ENCODE data around the gene HOOK1. TPM values are rescaled to one million over a fixed set of nuclear protein-coding genes. Genes with fewer than 3 reads are reported as not detected.
"Not testable (repeated sequence)": the region's sequence is repeated elsewhere in the genome, so short reads cannot be mapped to it uniquely, and the experiment has no call there.

Gene HOOK1
- total RNA-seq, 1 donor = 1.3 TPM

DNA sequence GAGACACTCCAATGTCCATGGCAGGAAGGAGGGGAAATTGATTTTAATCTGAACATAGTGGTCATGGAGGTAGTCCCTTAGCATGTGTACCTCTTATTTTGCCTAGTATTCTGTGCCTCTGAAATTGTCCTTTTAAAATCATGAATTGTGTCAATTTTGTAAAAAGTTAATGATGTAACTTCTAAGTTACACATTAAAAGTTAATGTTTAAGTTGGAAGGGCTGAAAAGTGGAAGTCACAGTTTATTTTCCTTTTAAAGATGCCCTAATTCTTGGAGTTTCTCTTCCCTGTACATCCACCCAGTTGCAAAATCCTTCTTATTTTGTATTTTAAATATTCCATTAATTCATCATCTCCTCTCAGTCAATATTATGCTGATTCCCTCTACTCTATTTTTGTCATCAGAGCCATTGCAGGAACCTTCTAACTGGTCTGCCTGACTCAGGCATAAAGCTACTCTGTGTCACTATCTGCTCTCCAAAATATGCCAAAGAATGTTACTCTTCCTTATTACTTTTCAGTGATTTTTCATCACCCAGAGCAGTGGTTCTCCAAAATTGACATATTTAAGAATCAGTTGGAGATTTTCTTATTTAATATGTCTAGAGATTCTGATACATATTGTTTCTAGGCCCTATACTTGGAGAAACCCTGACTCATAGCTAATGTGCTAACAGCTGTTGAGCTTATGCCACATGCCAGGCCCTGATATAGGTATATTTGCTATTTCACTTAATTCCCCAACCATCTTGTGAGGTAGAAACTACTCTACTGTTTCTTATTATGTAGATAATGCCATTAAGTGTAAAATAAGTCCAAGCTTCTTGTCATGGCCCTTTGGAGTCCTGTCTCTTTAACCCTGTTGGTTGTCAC, 5.1 kb downstream of the HOOK1 start:
- no peak for DNase-seq (ENCODE audit: low read depth in 2 of 3, low spot score in 2 of 3)

DNA sequence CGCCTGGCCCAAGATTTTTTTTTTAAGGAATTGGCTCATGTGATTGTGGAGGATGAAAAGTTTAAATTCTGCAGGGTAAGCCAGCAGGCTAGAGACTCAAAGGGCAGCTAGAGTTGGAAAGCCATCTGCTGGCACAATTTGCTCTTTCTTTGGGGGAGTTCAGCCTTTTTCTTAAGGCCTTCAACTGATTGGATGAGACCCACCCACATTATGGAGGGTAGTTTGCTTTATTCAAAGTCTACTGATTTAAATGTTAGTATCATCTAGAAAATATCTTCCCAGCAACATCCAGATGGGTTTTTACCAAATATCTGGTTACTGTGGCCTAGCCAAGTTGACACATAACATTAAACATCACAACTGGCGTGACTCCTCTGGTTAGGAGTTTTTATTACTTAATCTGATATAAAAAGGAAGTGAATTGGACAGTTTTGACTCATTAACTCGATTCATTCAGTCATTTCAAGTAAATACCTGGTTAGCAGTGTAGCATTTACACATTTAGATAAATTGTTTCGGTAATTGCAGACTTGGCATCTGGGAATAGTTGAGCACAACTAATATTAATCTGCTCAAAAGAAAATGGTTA, 12.4 kb downstream of the HOOK1 start:
- DNase-seq (ENCODE audit: low read depth in 2 of 3, low spot score in 2 of 3) = no peak

DNA sequence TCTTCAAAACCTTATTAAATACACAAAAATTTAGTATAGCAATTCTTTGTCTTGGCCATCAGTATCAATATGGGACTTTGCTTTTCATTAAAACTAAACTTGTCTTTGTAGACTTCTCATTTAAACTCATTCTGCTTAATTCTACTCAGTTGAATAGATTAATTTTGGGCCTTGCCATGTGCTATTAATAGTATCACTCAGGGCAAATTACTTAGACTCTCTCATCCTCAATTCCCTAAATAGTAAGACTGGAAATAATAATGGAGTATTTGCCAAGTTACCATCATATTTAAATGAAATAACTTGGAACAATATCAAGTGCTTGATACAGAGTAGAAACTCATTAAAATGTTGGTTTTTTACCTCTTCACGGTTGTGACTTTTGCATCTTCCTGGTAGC, 13.4 kb downstream of the HOOK1 start:
- no peak for DNase-seq (ENCODE audit: low read depth in 2 of 3, low spot score in 2 of 3)

DNA sequence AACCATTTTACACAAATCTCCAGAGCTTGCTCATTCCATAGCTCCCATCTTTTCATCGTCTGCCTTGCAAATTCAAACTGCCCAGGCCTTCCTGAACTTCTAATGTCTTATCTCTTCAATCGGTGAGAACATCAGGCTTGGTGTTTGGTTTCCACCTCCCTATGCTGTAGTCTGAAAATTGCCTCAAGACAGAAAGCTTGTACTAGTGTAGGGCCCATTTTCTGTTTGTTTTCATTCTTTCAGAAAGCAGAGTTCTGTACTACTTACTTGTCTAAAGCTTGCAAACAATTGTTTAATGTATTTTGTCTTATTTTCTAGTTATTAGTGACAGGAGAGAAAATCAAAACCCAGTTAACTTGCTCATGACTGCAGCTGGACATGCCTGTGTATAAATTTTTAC, 16.8 kb downstream of the HOOK1 start:
- DNase-seq (ENCODE audit: low read depth in 2 of 3, low spot score in 2 of 3) = no peak

DNA sequence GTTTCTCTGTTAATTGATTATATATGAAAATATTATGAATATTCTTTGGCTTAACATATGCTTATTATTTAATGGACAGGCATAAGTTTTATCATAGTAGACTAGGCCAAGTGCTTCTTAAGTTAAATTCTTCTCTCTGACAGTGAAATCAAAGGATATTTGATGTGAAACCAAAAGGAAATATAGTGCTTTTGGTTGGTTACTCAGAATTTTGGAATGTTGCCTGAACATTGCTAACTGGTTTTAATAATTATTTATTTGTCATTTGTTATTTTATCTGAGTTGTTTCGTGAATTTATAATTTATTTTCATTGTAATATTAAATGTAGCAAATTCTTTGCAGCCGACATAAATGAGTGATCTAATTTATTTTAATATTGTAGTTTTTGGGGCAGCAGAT, 18.3 kb downstream of the HOOK1 start:
- no peak for DNase-seq (ENCODE audit: low read depth in 2 of 3, low spot score in 2 of 3)

DNA sequence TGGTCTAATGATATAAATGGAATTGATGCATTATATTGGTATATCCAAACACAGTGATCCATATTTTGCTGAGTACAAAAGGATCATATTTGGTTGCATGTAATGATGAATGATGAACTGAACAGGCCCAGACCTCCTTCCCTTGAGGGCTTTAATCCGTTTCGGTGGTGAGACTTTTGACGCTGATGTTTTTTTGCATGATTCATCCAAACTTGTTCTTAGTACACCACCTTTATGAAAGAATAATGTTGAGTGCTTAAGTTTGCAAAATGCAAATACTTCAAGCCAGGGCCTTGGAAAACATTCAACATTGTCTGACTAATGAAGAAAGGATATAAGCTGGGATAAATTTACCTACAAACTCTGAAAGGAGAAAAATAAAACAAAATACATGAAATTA, 19.2 kb downstream of the HOOK1 start:
- no peak for DNase-seq (ENCODE audit: low read depth in 2 of 3, low spot score in 2 of 3)

DNA sequence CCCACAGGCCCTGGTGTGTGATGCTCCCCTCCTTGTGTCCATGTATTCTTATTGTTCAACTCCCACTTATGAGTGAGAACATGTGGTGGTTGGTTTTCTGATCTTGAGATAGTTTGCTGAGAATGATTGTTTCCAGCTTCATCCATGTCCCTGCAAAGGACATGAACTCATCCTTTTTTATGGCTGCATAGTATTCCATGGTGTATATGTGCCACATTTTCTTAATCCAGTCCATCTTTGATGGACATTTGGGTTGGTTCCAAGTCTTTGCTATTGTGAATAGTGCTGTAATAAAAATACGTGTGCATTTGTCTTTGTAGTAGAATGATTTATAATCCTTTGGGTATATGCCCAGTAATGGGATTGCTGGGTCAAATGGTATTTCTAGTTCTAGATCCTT, 23.1 kb downstream of the HOOK1 start:
- DNase-seq (ENCODE audit: low read depth in 2 of 3, low spot score in 2 of 3) = not testable (repeated sequence)

DNA sequence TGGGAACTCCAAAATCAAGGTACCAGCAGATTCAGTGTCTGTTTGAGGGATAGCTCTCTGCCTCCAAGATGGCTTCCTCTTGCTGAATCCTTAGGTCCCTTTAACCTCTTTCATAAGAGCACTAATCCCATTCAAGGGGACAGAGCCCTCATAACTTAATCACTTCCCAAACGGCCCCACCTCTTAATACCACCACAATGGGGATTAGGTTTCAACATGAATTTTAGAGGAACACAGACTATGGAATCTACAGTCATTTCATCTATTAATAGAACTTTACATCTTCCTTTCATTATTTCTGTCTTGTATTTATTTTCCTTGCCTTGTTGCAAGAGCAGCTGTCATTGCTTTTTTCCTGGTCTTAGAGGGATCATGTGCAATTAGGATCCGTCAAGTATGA, 30.3 kb downstream of the HOOK1 start:
- no peak for DNase-seq (ENCODE audit: low read depth in 2 of 3, low spot score in 2 of 3)

DNA sequence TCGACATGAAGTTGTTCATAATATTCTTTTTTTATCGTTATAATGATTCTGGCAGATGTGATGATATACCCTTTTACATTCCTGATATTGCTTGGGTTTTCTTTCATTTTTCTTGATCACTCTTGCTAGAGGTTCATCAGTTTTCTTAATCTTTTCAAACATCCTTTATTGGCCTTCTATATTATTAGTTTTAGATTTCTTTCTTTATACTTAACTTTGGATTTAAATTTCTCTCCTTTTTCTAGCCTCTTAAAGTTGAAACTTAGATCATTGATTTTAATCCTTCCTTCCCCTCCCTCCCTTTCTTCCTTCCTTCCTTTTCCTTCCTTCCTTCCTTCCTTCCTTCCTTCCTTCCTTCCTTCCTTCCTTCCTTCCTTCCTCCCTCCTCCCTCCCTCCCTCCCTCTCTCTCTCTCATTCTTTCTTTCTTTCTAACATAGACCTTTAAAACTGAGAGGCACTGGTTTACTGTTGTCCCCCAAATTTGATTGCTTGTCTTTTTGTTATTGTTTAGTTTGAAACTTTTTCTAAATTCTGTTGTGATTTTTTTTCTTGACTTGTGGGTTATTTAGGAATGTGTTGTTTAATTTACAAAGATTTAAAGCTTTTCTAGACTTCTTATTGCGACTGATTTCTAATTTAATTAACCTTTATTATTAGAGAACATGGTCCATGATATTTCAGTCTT, 31.6 kb downstream of the HOOK1 start:
- no peak for DNase-seq (ENCODE audit: low read depth in 2 of 3, low spot score in 2 of 3)

DNA sequence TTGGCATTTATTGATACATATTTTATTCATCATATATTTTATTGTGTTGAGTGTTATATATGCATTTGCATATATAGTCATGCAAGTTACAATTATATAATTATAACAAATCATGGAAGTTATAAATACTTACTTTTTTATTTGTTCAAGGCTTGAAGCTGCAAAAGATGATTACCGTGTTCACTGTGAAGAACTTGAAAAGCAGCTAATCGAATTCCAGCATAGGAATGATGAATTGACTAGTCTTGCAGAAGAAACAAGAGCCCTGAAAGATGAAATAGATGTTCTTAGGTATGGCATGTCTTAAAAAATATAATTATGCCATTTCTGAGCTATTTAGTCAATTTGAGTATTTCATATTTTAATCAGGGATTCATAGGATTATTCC, 32.1 kb downstream of the HOOK1 start:
- DNase-seq (ENCODE audit: low read depth in 2 of 3, low spot score in 2 of 3) = no peak

DNA sequence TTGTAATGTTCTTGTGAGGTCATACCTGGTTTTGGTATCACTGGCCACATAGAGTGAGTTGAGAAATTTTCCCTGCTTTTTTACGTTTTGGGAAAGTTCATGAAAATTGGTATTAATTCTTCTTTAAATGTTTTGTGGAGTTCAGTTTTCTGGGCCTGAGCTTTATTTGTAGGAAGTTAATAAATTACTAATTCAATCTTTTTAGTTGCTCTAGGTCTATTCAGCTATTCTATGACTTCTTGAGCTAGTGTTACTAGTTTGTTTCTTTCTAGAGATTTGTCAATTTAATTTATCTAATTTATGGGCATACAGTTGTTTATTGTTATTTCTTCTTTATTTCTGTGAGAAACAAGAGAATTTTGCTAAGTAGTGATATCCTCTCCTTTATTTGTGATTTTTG, 37.4 kb downstream of the HOOK1 start:
- DNase-seq (ENCODE audit: low read depth in 2 of 3, low spot score in 2 of 3) = no peak

DNA sequence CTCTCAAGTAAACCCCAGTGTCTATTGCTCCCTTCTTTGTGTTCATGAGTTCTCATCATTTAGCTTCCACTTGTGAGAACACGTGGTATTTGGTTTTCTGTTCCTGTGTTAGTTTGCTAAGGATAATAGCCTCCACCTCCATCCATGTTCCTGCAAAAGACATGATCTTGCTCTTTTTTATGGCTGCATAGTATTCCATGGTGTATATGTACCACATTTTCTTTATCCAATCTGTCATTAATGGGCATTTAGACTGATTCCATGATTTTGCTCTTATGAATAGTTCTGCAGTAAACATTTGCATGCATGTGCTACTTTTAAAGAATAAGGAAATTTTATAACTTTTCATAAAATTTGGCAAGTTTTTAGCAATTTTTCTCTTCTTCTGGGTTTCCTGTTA, 40.5 kb downstream of the HOOK1 start:
- DNase-seq (ENCODE audit: low read depth in 2 of 3, low spot score in 2 of 3) = not testable (repeated sequence)

DNA sequence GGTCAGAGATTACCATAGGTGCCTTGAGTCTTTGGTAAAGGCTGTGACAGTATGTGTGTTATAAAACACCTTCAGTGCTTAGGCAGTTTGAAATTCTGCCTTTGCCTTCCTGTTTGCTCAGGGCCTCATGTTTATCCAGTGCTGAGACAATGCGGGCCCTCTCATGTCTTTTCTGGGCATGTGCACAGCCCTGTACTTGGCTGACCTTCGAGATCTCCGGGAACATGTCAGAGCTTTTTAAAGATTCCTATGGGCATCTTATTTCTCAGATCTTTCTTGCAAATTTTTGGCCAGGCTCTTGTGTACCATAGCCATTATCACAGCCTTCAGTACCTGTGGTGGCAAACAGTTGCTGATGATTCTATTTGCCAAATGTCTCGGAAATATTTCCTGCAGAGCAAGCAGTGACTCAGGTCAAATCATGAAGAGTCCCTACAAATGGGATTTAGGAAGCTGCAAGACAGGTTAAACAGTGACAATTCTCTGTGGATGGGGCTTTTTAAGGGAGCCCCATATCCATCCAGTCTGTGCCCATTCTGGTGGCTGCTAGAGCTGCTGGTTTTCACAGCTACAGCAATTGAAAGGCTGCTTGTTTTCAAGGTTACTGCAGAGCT, 42.1 kb downstream of the HOOK1 start:
- DNase-seq (ENCODE audit: low read depth in 2 of 3, low spot score in 2 of 3) = no peak

DNA sequence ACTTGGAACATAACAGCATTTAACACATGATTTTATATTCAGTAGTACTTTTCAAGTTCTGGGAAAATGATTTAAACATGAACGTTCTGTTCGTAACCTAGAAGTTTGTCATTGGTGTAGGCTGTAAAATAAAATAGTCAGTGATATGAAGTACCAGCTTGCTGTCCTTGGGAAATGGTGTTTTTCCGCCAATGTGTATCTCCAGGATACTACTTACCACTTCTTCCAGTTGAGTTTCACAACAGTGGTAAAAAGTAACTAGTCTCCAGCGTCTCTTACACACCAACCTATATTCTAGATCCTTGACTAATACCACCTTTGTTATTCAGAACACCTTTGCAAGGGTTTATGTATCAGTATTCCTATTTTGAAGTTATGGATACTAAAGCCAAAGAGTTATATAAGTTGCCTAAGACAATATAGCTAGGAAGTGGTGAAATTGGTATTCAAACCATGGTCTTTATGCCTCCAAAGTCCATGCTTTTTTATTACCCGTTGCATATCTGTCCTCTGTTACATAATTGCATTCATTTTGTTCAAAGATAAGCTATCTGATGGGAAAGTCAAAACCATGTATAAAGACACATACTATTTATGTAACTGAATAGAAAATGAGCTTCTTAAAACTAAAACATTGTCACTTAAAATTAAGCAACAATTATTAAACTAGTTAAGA, 43.1 kb downstream of the HOOK1 start:
- no peak for DNase-seq (ENCODE audit: low read depth in 2 of 3, low spot score in 2 of 3)

DNA sequence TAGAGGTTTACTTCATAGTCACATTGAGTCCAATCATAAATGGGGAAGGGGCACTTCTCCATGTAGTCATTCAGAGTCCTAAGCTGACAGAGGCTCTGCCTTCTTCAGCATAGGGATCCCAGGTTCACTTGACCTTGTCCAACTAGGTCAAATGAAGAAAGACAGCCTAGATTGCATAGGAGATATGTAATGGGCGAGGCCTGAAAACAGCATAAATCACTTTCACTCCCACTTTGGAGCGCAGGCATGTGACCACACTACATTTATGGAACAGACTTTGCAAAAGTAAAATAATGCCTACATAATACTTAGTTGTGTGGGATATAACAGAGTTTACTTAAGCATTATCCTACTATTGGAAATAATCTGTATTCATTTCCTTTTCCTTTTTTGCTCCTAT, 51.7 kb downstream of the HOOK1 start:
- DNase-seq (ENCODE audit: low read depth in 2 of 3, low spot score in 2 of 3) = no peak

DNA sequence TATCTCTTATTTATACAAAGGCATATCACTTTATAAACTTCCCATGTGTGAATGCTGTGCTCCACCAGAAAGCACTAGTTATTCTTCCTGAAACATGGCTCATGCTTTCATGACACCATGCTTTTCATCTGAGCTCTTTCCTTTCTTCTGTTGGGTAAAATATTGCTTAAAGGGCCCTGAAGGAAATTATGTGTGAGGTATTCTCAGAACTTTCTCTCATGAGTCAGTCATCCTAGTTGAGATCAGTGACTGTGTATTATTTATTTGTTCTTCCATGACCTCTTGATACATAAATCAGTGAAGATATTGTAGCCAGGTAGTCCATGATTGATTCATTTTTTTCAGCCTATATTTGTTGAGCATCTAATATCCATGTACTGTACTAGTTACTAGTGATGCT, 57.0 kb downstream of the HOOK1 start:
- DNase-seq (ENCODE audit: low read depth in 2 of 3, low spot score in 2 of 3) = no peak

DNA sequence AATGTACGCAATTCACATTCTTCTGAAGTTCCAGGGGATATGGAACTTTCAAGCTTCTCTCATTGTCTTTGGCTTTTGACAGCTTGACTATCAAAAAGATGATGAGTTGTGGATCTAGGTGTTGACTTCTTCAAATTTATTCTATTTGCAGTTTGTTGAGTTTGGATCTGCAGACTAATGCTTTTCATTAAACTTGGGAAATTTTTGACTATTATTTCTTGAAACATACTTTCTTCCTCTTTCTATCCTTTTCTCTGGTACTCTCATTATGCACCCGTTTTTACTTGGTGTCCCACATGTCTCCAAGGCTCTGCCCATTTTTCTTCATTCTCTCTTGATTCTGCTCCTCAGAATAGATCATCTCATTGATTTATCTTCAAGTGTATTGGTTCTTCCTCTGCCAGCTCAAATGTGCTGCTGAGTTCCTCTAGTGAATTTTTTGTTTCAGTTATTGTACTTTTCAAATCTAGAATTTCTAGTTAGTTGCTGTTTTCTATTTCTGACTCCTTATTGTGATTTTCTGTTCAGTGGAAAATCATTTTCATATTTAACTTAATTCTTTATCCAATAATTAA, 62.4 kb downstream of the HOOK1 start:
- no peak for DNase-seq (ENCODE audit: low read depth in 2 of 3, low spot score in 2 of 3)

DNA sequence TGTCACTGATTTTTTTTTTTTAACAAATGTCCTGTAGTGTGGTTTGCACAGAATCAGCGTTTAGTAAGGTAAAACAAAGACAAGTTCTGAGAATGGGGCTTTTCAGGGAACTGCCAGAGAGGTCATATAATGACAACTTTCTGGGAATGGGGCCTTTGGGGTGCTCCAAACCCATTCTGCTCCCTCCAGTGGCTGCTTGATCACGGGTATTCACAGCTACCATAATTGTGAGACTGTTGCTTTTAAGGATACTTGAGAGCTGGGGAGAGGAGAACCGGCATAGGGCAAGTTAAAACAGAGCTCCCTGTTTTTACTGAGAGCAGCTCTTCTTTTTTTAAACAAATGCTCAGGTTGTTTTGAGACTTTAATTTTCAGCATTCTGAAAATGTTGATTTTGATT, 63.6 kb downstream of the HOOK1 start:
- DNase-seq (ENCODE audit: low read depth in 2 of 3, low spot score in 2 of 3) = no peak

DNA sequence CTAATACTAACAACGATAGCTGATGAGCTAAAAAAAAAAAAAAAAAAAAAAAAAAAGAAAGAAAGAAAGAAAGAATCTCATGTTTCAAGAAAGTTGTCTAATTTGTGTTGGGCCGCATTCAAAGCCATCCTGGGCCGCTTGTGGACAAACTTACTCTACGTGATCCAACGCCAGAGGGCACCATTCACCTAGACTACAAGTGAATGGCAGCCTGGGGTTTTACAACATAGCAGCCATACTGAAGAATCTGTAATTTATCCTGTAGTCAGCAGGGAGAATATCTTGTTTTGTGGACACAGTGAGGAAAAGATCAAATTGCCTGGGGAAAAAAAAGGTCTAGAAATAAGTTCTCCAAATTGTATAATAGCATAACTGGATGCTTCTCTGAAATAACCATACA, 64.8 kb downstream of the HOOK1 start:
- DNase-seq (ENCODE audit: low read depth in 2 of 3, low spot score in 2 of 3) = peak in 2 of 3 donors; percentile 54 to 78

DNA sequence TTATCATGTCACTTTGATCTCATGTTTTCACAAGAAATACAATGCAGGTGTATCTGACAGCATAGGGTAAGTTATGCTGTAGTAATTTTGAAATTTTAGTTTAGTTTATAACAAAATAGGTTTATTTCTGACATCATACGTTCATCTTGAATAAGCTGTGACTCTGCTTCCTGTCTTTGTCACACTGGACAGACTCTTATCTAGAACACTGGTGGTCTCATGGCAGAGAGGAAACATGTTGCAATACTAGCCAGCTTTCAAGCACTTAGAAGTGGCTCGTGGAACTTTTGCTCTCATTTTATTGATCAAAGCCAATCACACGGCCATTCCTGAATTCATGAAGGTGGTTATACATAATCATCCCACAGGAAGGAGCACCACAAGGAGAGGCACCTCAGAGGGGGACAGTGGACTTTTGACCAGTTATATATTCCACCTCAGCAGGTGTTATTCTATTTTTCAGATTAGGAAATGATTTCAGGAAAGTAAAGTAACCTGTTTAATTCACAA, 65.3 kb downstream of the HOOK1 start:
- peak in 2 of 3 donors; percentile 32 to 64 for DNase-seq (ENCODE audit: low read depth in 2 of 3, low spot score in 2 of 3)
